HCT116 (cell line): ENCODE results near the gene RHEBL1. TPM values are rescaled to one million over a fixed set of nuclear protein-coding genes. Genes with fewer than 3 reads are reported as not detected.

Experiments
- ATAC-seq: fragments of 200-7000 bp; cut with Tn5 transposase; 2 replicates; pipeline ENCODE4 v1.9.1; 2020; ENCODE audit warnings: mild to moderate bottlenecking, moderate library complexity
- BruUV-seq: library from RNA; stranded (reverse); fragments of 400-500 nt; replicated peaks from 2 replicates; lab custom pipeline; 2021; lab: Mats Ljungman, UMichigan
- CTCF ChIA-PET: fragments of 300-600 bp; sonication (Branson Sonifier 250); formaldehyde crosslinking; loops from one replicate; lab custom pipeline; 2021; ENCODE audit warnings: antibody characterized with exemption; lab: Charles Lee
- POLR2A ChIA-PET: fragments of 300-600, 350-600 bp; sonication (Branson Sonifier 250); formaldehyde crosslinking; loops from one replicate; lab custom pipeline; 2021; ENCODE audit warnings: antibody characterized with exemption; lab: Charles Lee
- RAD21 ChIA-PET, 2 experiments: fragments of 300-600 bp; sonication (Branson Sonifier 250); formaldehyde crosslinking; loops; one replicate each; lab custom pipeline; 2023; ENCODE audit warnings: low total read pairs in 2 of 2; ENCODE audit not compliant: uncharacterized antibody in 2 of 2, unreplicated experiment in 2 of 2, low non-redundant PET in 1 of 2; lab: Charles Lee
- DNase-seq: peaks from one replicate; pipeline ENCODE4 v3.0.0-alpha.2; 2010; ENCODE audit warnings: low read depth, low spot score
- H2AFZ ChIP-seq: fragments of 200-600 bp; shearing (Covaris generic), sonication (generic); 2 replicates; pipeline ENCODE4 v1.6.1; 2017; ENCODE audit warnings: low read depth, mixed run types, mixed read lengths, antibody characterized with exemption, low read length; ENCODE audit not compliant: poor library complexity, severe bottlenecking
- H3K27ac ChIP-seq: 2 replicates; pipeline ENCODE4 v1.5.1; 2012; ENCODE audit warnings: low read depth, low read length
- H3K27me3 ChIP-seq: fragments of 200-600 bp; sonication (generic); 2 replicates; pipeline ENCODE4 v1.6.1; 2016; ENCODE audit warnings: mixed run types, low read length, mixed read lengths; ENCODE audit not compliant: insufficient read depth
- H3K36me3 ChIP-seq, 2 experiments: fragments of 200-500 bp in 1 of 2; fragments of 200-600 bp in 1 of 2; sonication (Bioruptor generic) in 1 of 2; sonication (generic) in 1 of 2; 2 replicates each; pipeline versions ENCODE4 v1.5.1 to v1.6.1; 2014 to 2016; ENCODE audit warnings: low read length in 2 of 2, inconsistent platforms in 1 of 2, mixed read lengths in 1 of 2, mixed run types in 1 of 2; ENCODE audit not compliant: insufficient read depth in 2 of 2, control insufficient read depth in 1 of 2
- H3K4me1 ChIP-seq, 2 experiments: fragments of 200-600 bp in 1 of 2; sonication (generic) in 1 of 2; 2 replicates each; pipeline versions ENCODE4 v1.5.1 to v1.6.1; 2012 to 2017; ENCODE audit warnings: low read length in 2 of 2, inconsistent platforms in 1 of 2, mild to moderate bottlenecking in 1 of 2, mixed read lengths in 1 of 2, mixed run types in 1 of 2, moderate library complexity in 1 of 2; ENCODE audit not compliant: insufficient read depth in 2 of 2, control insufficient read depth in 1 of 2
- H3K4me2 ChIP-seq: fragments of 200-600 bp; sonication (generic); 2 replicates; pipeline ENCODE4 v1.6.1; 2017; ENCODE audit warnings: mixed run types, low read length, mixed read lengths
- H3K4me3 ChIP-seq, 2 experiments: fragments of 200-600 bp in 1 of 2; sonication (generic) in 1 of 2; replicated peaks in 1 of 2; 2 replicates each; pipeline ENCODE4 v1.5.1; 2011 to 2016; ENCODE audit warnings: low read length in 2 of 2, control low read depth in 1 of 2, low read depth in 1 of 2, mild to moderate bottlenecking in 1 of 2, mixed read lengths in 1 of 2, mixed run types in 1 of 2
- H3K79me2 ChIP-seq: fragments of 200-600 bp; sonication (generic); 2 replicates; pipeline ENCODE4 v1.6.1; 2017; ENCODE audit warnings: mild to moderate bottlenecking, mixed run types, low read length, moderate library complexity, mixed read lengths; ENCODE audit not compliant: insufficient read depth
- H3K9ac ChIP-seq: fragments of 200-600 bp; sonication (generic); 2 replicates; pipeline ENCODE4 v1.6.1; 2016; ENCODE audit warnings: low read length, mixed read lengths
- H3K9me2 ChIP-seq: fragments of 200-600 bp; sonication (generic), shearing (Covaris generic); 2 replicates; pipeline ENCODE4 v1.6.1; 2017; ENCODE audit warnings: mixed run types, mild to moderate bottlenecking, moderate library complexity; ENCODE audit not compliant: insufficient read depth
- H3K9me3 ChIP-seq, 2 experiments: fragments of 200-500 bp in 1 of 2; fragments of 200-600 bp in 1 of 2; sonication (Bioruptor generic) in 1 of 2; sonication (generic) in 1 of 2; 2 replicates each; pipeline ENCODE4 v1.6.1; 2014 to 2017; ENCODE audit warnings: low read length in 2 of 2, mixed read lengths in 2 of 2, inconsistent platforms in 1 of 2, low read depth in 1 of 2, mild to moderate bottlenecking in 1 of 2, mixed run types in 1 of 2, moderate library complexity in 1 of 2; ENCODE audit not compliant: control insufficient read depth in 1 of 2, insufficient read depth in 1 of 2
- H4K20me1 ChIP-seq: fragments of 200-600 bp; sonication (generic), shearing (Covaris generic); 2 replicates; pipeline ENCODE4 v1.6.1; 2017; ENCODE audit warnings: mixed run types, mild to moderate bottlenecking, moderate library complexity; ENCODE audit not compliant: insufficient read depth
- ATF3 ChIP-seq: IDR thresholded peaks from 2 replicates; pipeline ENCODE4 v1.6.1; 2012
- CBX3 ChIP-seq: IDR thresholded peaks from 2 replicates; pipeline ENCODE4 v1.6.1; 2012; ENCODE audit warnings: low read depth
- CEBPB ChIP-seq: IDR thresholded peaks from 2 replicates; pipeline ENCODE4 v1.6.1; 2012; ENCODE audit warnings: low read depth
- CTCF ChIP-seq, 3 experiments: fragments of 200-600 bp in 1 of 3; sonication (generic) in 1 of 3; IDR thresholded peaks in 2 of 3; conservative IDR thresholded peaks in 1 of 3; 2 replicates each; pipeline ENCODE4 v1.5.1; 2012 to 2017; ENCODE audit warnings: low read depth in 2 of 3, low read length in 2 of 3, antibody characterized with exemption in 1 of 3, borderline replicate concordance in 1 of 3, control low read depth in 1 of 3, mild to moderate bottlenecking in 1 of 3, mixed read lengths in 1 of 3, mixed run types in 1 of 3, moderate library complexity in 1 of 3; ENCODE audit not compliant: insufficient read depth in 1 of 3
- EGR1 ChIP-seq: IDR thresholded peaks from 2 replicates; pipeline ENCODE4 v1.6.1; 2012; ENCODE audit warnings: low read depth
- EZH2phosphoT487 ChIP-seq: fragments of 200-600 bp; IDR thresholded peaks from 2 replicates; pipeline ENCODE4 v1.6.1; 2018; ENCODE audit warnings: antibody characterized with exemption, borderline replicate concordance
- POLR2AphosphoS5 ChIP-seq: IDR thresholded peaks from 2 replicates; pipeline ENCODE4 v1.6.1; 2011; ENCODE audit warnings: mild to moderate bottlenecking, low read depth, low read length, moderate library complexity
- RAD21 ChIP-seq: IDR thresholded peaks from 2 replicates; pipeline ENCODE4 v1.6.1; 2012; ENCODE audit warnings: low read depth, mild to moderate bottlenecking
- REST ChIP-seq: IDR thresholded peaks from 2 replicates; pipeline ENCODE4 v1.6.1; 2012; ENCODE audit warnings: low read depth
- SIN3A ChIP-seq: IDR thresholded peaks from 2 replicates; pipeline ENCODE4 v1.6.1; 2012; ENCODE audit warnings: low read depth
- SP1 ChIP-seq: IDR thresholded peaks from 2 replicates; pipeline ENCODE4 v1.6.1; 2012; ENCODE audit warnings: low read depth
- SRF ChIP-seq: IDR thresholded peaks from 2 replicates; pipeline ENCODE4 v1.6.1; 2012; ENCODE audit warnings: low read depth
- TCF7L2 ChIP-seq: IDR thresholded peaks from 2 replicates; pipeline ENCODE4 v1.7.0; 2011; ENCODE audit warnings: borderline replicate concordance, inconsistent platforms; ENCODE audit not compliant: insufficient read depth, insufficient read length; ENCODE audit errors: extremely low read depth
- YY1 ChIP-seq: IDR thresholded peaks from 2 replicates; pipeline ENCODE4 v1.6.1; 2011; ENCODE audit warnings: low read length, low read depth, moderate library complexity, mild to moderate bottlenecking; ENCODE audit not compliant: insufficient replicate concordance; ENCODE audit errors: extremely low read depth
- ZFX ChIP-seq: fragments of 450-650 bp; IDR thresholded peaks from 2 replicates; pipeline ENCODE4 v1.6.1; 2017
- intact Hi-C: fragments of 100-400 bp; cut with micrococcal nuclease; formaldehyde crosslinking; loops from 2 replicates; pipeline ENCODE4 v1.10.0; 2022
- total RNA-seq: library from RNA; stranded (reverse); gene quantifications from one replicate; pipeline ENCODE4 v1.2.1, GENCODE V29; 2021; ENCODE audit not compliant: unreplicated experiment

The RHEBL1 gene
- total RNA-seq, 1 experiment from 2014 or later: 2.8 TPM

GRCh38 chr12:49098035-49098451 lies 28.3 kb upstream of the RHEBL1 start:
- H3K4me1 ChIP-seq: no peaks in the 10 kb centered on the region
- no peak overlapping the region for H3K9ac ChIP-seq
- H3K36me3 ChIP-seq: peaks cover 8 to 12% of the 10 kb centered on the region in 2 experiments; a peak in 1 of 4 replicates
- DNase-seq (no peak), ATAC-seq (peak; percentile 82)
- H3K4me2 ChIP-seq: no peak overlapping the region
- no peak overlapping the region for H2AFZ ChIP-seq
- H3K27me3 ChIP-seq: no peaks in the 10 kb centered on the region
- no peaks in the 10 kb centered on the region for H4K20me1 ChIP-seq
- H3K4me3 ChIP-seq: no peak overlapping the region
- BruUV-seq: no TSS peak
- no peak overlapping the region for H3K27ac ChIP-seq
- intact Hi-C loops: no loop called here
- ChIA-PET POLR2A (interaction anchor here (0.8 to 1.2 kb wide), 4 partner anchors 10 to 33 kb away, joined by 3 to 5 read pairs (median 4); partner anchors contain the start of genes LMBR1L and TUBA1B), RAD21 (no interaction called here), CTCF (interaction anchor here (0.7 to 4.9 kb wide), 11 partner anchors 10 to 91 kb away, joined by 3 to 59 read pairs (median 5); partner anchors contain the start of genes RHEBL1, TUBA1A and TUBA1B)
- H3K9me2 ChIP-seq: no peaks in the 10 kb centered on the region
- no peaks in the 10 kb centered on the region for H3K9me3 ChIP-seq
- H3K79me2 ChIP-seq: no peaks in the 10 kb centered on the region
- TF ChIP-seq CEBPB (no peak), CTCF (IDR thresholded peaks at IDR 0.05 in 2 of 3, conservative IDR thresholded peaks at IDR 0.05 in 1 of 3; ENCODE audit: borderline replicate concordance in 1 of 3, insufficient read depth in 1 of 3, low read depth in 2 of 3, low read length in 2 of 3) (peak; percentile 52 to 84 (median 79); a peak in 5 of 6 replicates), SP1 (no peak), RAD21 (peak; percentile 53)

- intact Hi-C loops: no loop called here
- no TSS peak for BruUV-seq
- POLR2A ChIA-PET: no interaction called here
- no peak for TF ChIP-seq ZFX
- TF ChIP-seq EZH2phosphoT487: no peak
- no peak for TF ChIP-seq CBX3
- no peak for TF ChIP-seq POLR2AphosphoS5
- no peak for TF ChIP-seq ATF3
- no peak for TF ChIP-seq SIN3A
- TF ChIP-seq YY1: no peak
- TF ChIP-seq EGR1: no peak
- no peak for TF ChIP-seq TCF7L2
- no peak for TF ChIP-seq REST
- TF ChIP-seq SRF: no peak
- no peak for TF ChIP-seq RAD21
- no peak for TF ChIP-seq SP1
Observed at GRCh38 chr12:49097381-49097780, 27.6 kb upstream of the RHEBL1 start.

More at GRCh38 chr12:49097381-49097780, 27.6 kb upstream of the RHEBL1 start:
- Histone ChIP-seq H4K20me1 (no peaks in the 10 kb centered on the region), H3K79me2 (no peaks in the 10 kb centered on the region), H3K27me3 (no peaks in the 10 kb centered on the region), H2AFZ (no peak overlapping the region), H3K9me3 (no peaks in the 10 kb centered on the region), H3K9me2 (no peaks in the 10 kb centered on the region), H3K4me3 (no peak overlapping the region), H3K9ac (no peak overlapping the region), H3K4me1 (0 out of 4 replicates have a peak, but pooled peaks cover 0 to 1% of the 10 kb centered on the region in 2 experiments), H3K36me3 (0 out of 4 replicates have a peak, but pooled peaks cover 6 to 12% of the 10 kb centered on the region in 2 experiments), H3K27ac (no peak overlapping the region), H3K4me2 (no peak overlapping the region)
- ChIA-PET RAD21 (no interaction called here), CTCF (interaction anchor here (1.1 to 4.9 kb wide), 6 partner anchors 9 to 34 kb away, joined by 4 to 59 read pairs (median 9); partner anchors contain the start of genes RHEBL1 and TUBA1B)
- no peak for ATAC-seq
- no peak for DNase-seq
